Common myeloid progenitor, CD34-positive (primary cell): Measurements from ENCODE around the gene STARD9.
A peak's percentile ranks its signal among the peaks of the same experiment; 100 is the strongest.

Source experiments
- CTCF ChIA-PET: fragments of 350-600 bp; sonication (Branson Sonifier 250); formaldehyde crosslinking; loops from one replicate; lab custom pipeline; 2021; ENCODE audit warnings: antibody characterized with exemption; lab: Charles Lee
- POLR2A ChIA-PET: fragments of 350-600 bp; sonication (Branson Sonifier 250); formaldehyde crosslinking; loops from one replicate; lab custom pipeline; 2021; ENCODE audit warnings: antibody characterized with exemption; lab: Charles Lee
- DNase-seq, 3 donors: peaks; one replicate each; pipeline versions ENCODE4 v3.0.0 to v3.0.0-alpha.2; 2013
- H3K27ac ChIP-seq, 2 experiments: 1 replicate in 1 of 2; 2 replicates in 1 of 2; pipeline ENCODE4 v1.7.0; 2013; ENCODE audit warnings: inconsistent platforms in 2 of 2, low read length in 2 of 2, mild to moderate bottlenecking in 2 of 2, low read depth in 1 of 2, moderate library complexity in 1 of 2; ENCODE audit not compliant: severe bottlenecking in 2 of 2, insufficient read depth in 1 of 2, poor library complexity in 1 of 2
- H3K27me3 ChIP-seq, 5 experiments: replicated peaks in 2 of 5; 1 replicate in 3 of 5; 2 replicates in 2 of 5; pipeline versions ENCODE4 v1.6.1 to v1.7.0; 2013; ENCODE audit warnings: low read length in 4 of 5, mild to moderate bottlenecking in 2 of 5, moderate library complexity in 2 of 5, inconsistent platforms in 1 of 5; ENCODE audit not compliant: insufficient read depth in 5 of 5, control insufficient read depth in 4 of 5
- H3K36me3 ChIP-seq, 4 experiments: 1 replicate in 2 of 4; 2 replicates in 2 of 4; pipeline versions ENCODE4 v1.6.1 to v1.7.0; 2013; ENCODE audit warnings: low read length in 3 of 4, control low read depth in 1 of 4, mild to moderate bottlenecking in 1 of 4; ENCODE audit not compliant: control insufficient read depth in 4 of 4, insufficient read depth in 4 of 4
- H3K4me1 ChIP-seq, 4 experiments: 1 replicate in 3 of 4; 2 replicates in 1 of 4; pipeline versions ENCODE4 v1.6.1 to v1.7.1; 2013; ENCODE audit warnings: low read length in 3 of 4, mild to moderate bottlenecking in 3 of 4, control low read depth in 1 of 4, inconsistent platforms in 1 of 4, moderate library complexity in 1 of 4; ENCODE audit not compliant: control insufficient read depth in 4 of 4, insufficient read depth in 4 of 4; ENCODE audit errors: control extremely low read depth in 1 of 4
- H3K4me3 ChIP-seq, 7 experiments: 1 replicate in 4 of 7; 2 replicates in 3 of 7; pipeline versions ENCODE4 v1.5.1 to v1.7.0; 2013; ENCODE audit warnings: mild to moderate bottlenecking in 7 of 7, low read length in 6 of 7, moderate library complexity in 6 of 7, inconsistent platforms in 2 of 7, low read depth in 2 of 7, control low read depth in 1 of 7; ENCODE audit not compliant: insufficient read depth in 4 of 7, control insufficient read depth in 1 of 7; ENCODE audit errors: extremely low read depth in 1 of 7
- H3K9me3 ChIP-seq, 5 experiments: 1 replicate in 4 of 5; 2 replicates in 1 of 5; pipeline versions ENCODE4 v1.6.1 to v1.7.1; 2013; ENCODE audit warnings: low read length in 4 of 5, mild to moderate bottlenecking in 2 of 5, inconsistent platforms in 1 of 5, low read depth in 1 of 5, moderate library complexity in 1 of 5; ENCODE audit not compliant: control insufficient read depth in 4 of 5, insufficient read depth in 2 of 5; ENCODE audit errors: control extremely low read depth in 1 of 5
- whole genome bisulfite sequencing: methylation state at CpG from one replicate; pipeline ENCODE4 v1.1.5; 2013; ENCODE audit not compliant: insufficient coverage; 5-methylcytosine and 5-hydroxymethylcytosine counted together

STARD9 gene

DNA sequence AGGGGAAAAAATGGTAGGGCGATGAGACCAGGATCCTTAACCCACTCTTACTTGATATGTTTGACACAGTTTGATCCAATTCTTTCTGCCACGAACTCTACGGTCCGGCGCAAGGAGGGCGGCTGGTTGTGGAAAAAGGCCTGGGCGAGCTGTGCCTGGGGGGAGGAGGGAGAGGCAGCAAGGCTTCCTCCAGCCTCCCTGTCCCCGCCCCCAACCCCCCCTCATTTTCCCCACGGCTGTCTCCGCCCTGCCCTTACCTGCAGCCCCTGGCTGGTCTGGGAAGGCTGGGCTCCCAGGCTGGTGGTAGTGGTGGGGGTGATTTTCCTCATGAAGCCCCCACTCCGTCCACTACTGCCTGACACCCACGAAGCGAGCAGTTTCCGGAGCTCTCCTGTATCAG lies 153.6 kb downstream of the STARD9 start:
- Histone ChIP-seq H3K36me3 (peaks cover 9 to 96% (median 75%) of the 10 kb centered on the region in 4 experiments), H3K27ac (no peak overlapping the region), H3K4me1 (no peaks in the 10 kb centered on the region), H3K4me3 (no peak overlapping the region), H3K27me3 (no peaks in the 10 kb centered on the region), H3K9me3 (no peaks in the 10 kb centered on the region)
- WGBS = 80% methylated on average over 1 of the region's 14 CpGs
- CTCF ChIA-PET = interaction anchor here (1.2 kb wide), 1 partner anchor 9 kb away, joined by 3 read pairs; no protein-coding TSS in a partner anchor
- POLR2A ChIA-PET = no interaction called here
- DNase-seq = no peak

- Histone ChIP-seq H3K4me1 (no peaks in the 10 kb centered on the region), H3K27me3 (no peaks in the 10 kb centered on the region), H3K4me3 (no peak overlapping the region), H3K27ac (no peak overlapping the region), H3K9me3 (no peaks in the 10 kb centered on the region), H3K36me3 (peaks cover 9 to 96% (median 75%) of the 10 kb centered on the region in 4 experiments)
- CTCF ChIA-PET = interaction anchor here (1.0 to 1.2 kb wide), 2 partner anchors 7 to 10 kb away, joined by 3 read pairs; no protein-coding TSS in a partner anchor
- POLR2A ChIA-PET = no interaction called here
- no peak for DNase-seq
- 94% methylated on average over 7 of the region's 7 CpGs for WGBS
These were observed 154.0 kb downstream of the STARD9 start for GRCh38 chr15:42729409-42729808.

GRCh38 chr15:42730135-42730534 lies 154.7 kb downstream of the STARD9 start:
- H3K27ac ChIP-seq = peak overlapping the region in 1 of 2 experiments; percentile 20
- no peaks in the 10 kb centered on the region for H3K27me3 ChIP-seq
- CTCF ChIA-PET = interaction anchor here (1.0 to 1.2 kb wide), 2 partner anchors 8 to 11 kb away, joined by 3 read pairs; no protein-coding TSS in a partner anchor
- H3K36me3 ChIP-seq = peaks cover 9 to 96% (median 74%) of the 10 kb centered on the region in 4 experiments
- POLR2A ChIA-PET = no interaction called here
- DNase-seq = peak in 2 of 3 donors; percentile 8 to 10
- no peaks in the 10 kb centered on the region for H3K9me3 ChIP-seq
- 88% methylated on average over 8 of the region's 8 CpGs for WGBS
- no peak overlapping the region for H3K4me3 ChIP-seq
- no peaks in the 10 kb centered on the region for H3K4me1 ChIP-seq

- Histone ChIP-seq H3K9me3 (no peaks in the 10 kb centered on the region), H3K27ac (peak overlapping the region in 1 of 2 experiments; percentile 20), H3K27me3 (no peaks in the 10 kb centered on the region), H3K4me3 (no peak overlapping the region), H3K4me1 (peaks cover 0 to 3% (median under 1%) of the 10 kb centered on the region in 4 experiments), H3K36me3 (peaks cover 9 to 96% (median 71%) of the 10 kb centered on the region in 4 experiments)
- CTCF ChIA-PET = interaction anchor here (1.0 kb wide), 1 partner anchor 9 kb away, joined by 3 read pairs; no protein-coding TSS in a partner anchor
- DNase-seq = no peak
- 92% methylated on average over 14 of the region's 14 CpGs for WGBS
- POLR2A ChIA-PET = no interaction called here
These were observed 155.1 kb downstream of the STARD9 start for GRCh38 chr15:42730536-42730935.

- H3K27me3 ChIP-seq = no peaks in the 10 kb centered on the region
- ChIA-PET POLR2A (no interaction called here), CTCF (no interaction called here)
- H3K4me1 ChIP-seq = peaks cover 0 to 9% (median 6%) of the 10 kb centered on the region in 4 experiments
- DNase-seq = no peak
- no peak overlapping the region for H3K27ac ChIP-seq
- no peaks in the 10 kb centered on the region for H3K9me3 ChIP-seq
- H3K4me3 ChIP-seq = no peak overlapping the region
- 98% methylated on average over 5 of the region's 6 CpGs for WGBS
- H3K36me3 ChIP-seq = peaks cover 8 to 90% (median 67%) of the 10 kb centered on the region in 4 experiments
These were observed 156.1 kb downstream of the STARD9 start for GRCh38 chr15:42731461-42731860.

- WGBS = 97% methylated on average over 15 of the region's 15 CpGs
- ChIA-PET CTCF (no interaction called here), POLR2A (no interaction called here)
- no peak overlapping the region for H3K4me3 ChIP-seq
- H3K9me3 ChIP-seq = no peaks in the 10 kb centered on the region
- peaks cover 3 to 82% (median 63%) of the 10 kb centered on the region in 4 experiments for H3K36me3 ChIP-seq
- H3K27me3 ChIP-seq = no peaks in the 10 kb centered on the region
- DNase-seq = no peak
- H3K27ac ChIP-seq = no peak overlapping the region
- peaks cover 0 to 11% (median 6%) of the 10 kb centered on the region in 4 experiments for H3K4me1 ChIP-seq
These were observed 156.9 kb downstream of the STARD9 start for GRCh38 chr15:42732095-42732827.

- no peak for DNase-seq
- ChIA-PET CTCF (no interaction called here), POLR2A (no interaction called here)
- WGBS = 97% methylated on average over 8 of the region's 11 CpGs
- H3K27me3 ChIP-seq = no peaks in the 10 kb centered on the region
- peaks cover 0 to 17% (median 11%) of the 10 kb centered on the region in 4 experiments for H3K4me1 ChIP-seq
- no peaks in the 10 kb centered on the region for H3K9me3 ChIP-seq
- peaks cover 3 to 74% (median 56%) of the 10 kb centered on the region in 4 experiments for H3K36me3 ChIP-seq
- H3K4me3 ChIP-seq = no peak overlapping the region
- H3K27ac ChIP-seq = no peak overlapping the region
These were observed 157.6 kb downstream of the STARD9 start for GRCh38 chr15:42733027-42733426.
